Glutamatergic neuron (in vitro differentiated cells): ENCODE data around the gene SULT1A1. TPM values are rescaled to one million over a fixed set of nuclear protein-coding genes. Genes with fewer than 3 reads are reported as not detected.
"Not testable (repeated sequence)": the region's sequence is repeated elsewhere in the genome, so short reads cannot be mapped to it uniquely, and the experiment has no call there.

Experiments
- DNase-seq: peaks from one replicate; pipeline ENCODE4 v3.0.0; 2022
- H3K27ac Mint-ChIP-seq: one replicate; pipeline ENCODE4 v1.8.0; 2020; ENCODE audit warnings: mild to moderate bottlenecking, mixed read lengths, inconsistent platforms; ENCODE audit not compliant: unreplicated experiment
- H3K27me3 Mint-ChIP-seq: one replicate; pipeline ENCODE4 v1.8.0; 2020; ENCODE audit warnings: mild to moderate bottlenecking, moderate library complexity, mixed read lengths, inconsistent platforms; ENCODE audit not compliant: unreplicated experiment
- H3K36me3 Mint-ChIP-seq: one replicate; pipeline ENCODE4 v1.8.0; 2020; ENCODE audit warnings: mild to moderate bottlenecking, mixed read lengths, inconsistent platforms; ENCODE audit not compliant: unreplicated experiment
- H3K4me1 Mint-ChIP-seq: one replicate; pipeline ENCODE4 v1.8.0; 2020; ENCODE audit warnings: mild to moderate bottlenecking, low read depth, mixed read lengths, inconsistent platforms; ENCODE audit not compliant: unreplicated experiment
- H3K4me3 Mint-ChIP-seq: one replicate; pipeline ENCODE4 v1.8.0; 2020; ENCODE audit warnings: mild to moderate bottlenecking, mixed read lengths, inconsistent platforms; ENCODE audit not compliant: unreplicated experiment
- H3K9me3 Mint-ChIP-seq: one replicate; pipeline ENCODE4 v1.8.0; 2020; ENCODE audit warnings: mild to moderate bottlenecking, moderate library complexity, mixed read lengths, inconsistent platforms; ENCODE audit not compliant: unreplicated experiment
- total RNA-seq: library from RNA; stranded (reverse); fragmentation: NEBNext Ultra II Directional; extraction: Animal tissue kit (Norgen Biotek cat#: 25700); gene quantifications from one replicate; pipeline ENCODE4 v1.2.1, GENCODE V29; 2021; ENCODE audit not compliant: unreplicated experiment
- TF ChIP-seq, protein P1 (sequence below): fragments of 200-600 bp; sonication (generic); IDR thresholded peaks from one replicate; pipeline ENCODE4 v1.5.0; 2021; ENCODE audit not compliant: partially characterized antibody, unreplicated experiment

SULT1A1 gene
- total RNA-seq, 1 donor from 2014 or later: 0.54 TPM

DNA sequence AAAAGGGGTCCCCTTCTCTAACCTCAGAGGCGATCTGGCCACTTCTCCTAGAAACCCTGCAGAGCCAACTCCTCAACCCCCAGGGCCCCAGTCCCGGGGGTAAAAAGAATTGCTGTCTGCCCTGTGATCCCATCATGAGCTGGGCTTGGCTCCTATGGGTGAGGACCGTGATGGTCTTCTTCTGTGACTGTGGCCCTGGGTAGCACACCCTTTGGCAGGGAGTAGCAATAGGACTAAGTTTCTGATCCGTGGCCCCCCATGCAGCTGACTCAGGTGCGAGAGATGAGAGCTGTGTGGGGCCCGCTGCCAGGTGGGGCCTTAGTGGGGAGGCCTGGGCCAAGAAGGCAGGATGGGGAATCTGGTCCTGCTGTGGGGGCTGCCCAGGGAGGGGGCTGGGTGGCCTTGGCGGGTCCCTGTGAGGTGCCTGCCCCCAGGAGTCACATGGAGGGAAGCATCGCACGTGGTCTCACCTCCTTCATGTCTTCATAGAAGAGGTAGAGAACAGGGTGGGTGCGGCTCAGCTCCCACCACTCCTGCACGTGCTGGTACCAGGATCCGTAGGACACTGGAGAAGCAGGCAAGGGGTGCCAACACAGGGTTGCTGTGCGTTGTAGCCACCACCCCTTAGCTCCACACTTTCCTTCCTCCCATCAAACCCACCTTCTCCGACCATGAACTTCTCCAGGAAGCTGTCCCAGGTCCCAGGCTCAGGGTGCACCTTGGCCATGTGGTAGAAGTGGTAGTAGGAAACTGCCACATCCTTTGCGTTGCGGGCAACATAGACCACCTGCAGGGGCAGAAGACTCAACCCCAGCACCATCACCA lies 3.3 kb downstream of the SULT1A1 start:
- no peaks in the 10 kb centered on the region for H3K4me1 Mint-ChIP-seq
- DNase-seq: no peak
- no peak overlapping the region for H3K27ac Mint-ChIP-seq
- H3K36me3 Mint-ChIP-seq: no peaks in the 10 kb centered on the region
- H3K27me3 Mint-ChIP-seq: peaks cover 2% of the 10 kb centered on the region
- H3K4me3 Mint-ChIP-seq: no peak overlapping the region
- TF ChIP-seq, protein P1, sequence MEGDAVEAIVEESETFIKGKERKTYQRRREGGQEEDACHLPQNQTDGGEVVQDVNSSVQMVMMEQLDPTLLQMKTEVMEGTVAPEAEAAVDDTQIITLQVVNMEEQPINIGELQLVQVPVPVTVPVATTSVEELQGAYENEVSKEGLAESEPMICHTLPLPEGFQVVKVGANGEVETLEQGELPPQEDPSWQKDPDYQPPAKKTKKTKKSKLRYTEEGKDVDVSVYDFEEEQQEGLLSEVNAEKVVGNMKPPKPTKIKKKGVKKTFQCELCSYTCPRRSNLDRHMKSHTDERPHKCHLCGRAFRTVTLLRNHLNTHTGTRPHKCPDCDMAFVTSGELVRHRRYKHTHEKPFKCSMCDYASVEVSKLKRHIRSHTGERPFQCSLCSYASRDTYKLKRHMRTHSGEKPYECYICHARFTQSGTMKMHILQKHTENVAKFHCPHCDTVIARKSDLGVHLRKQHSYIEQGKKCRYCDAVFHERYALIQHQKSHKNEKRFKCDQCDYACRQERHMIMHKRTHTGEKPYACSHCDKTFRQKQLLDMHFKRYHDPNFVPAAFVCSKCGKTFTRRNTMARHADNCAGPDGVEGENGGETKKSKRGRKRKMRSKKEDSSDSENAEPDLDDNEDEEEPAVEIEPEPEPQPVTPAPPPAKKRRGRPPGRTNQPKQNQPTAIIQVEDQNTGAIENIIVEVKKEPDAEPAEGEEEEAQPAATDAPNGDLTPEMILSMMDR: no peak
- H3K9me3 Mint-ChIP-seq: peaks cover 3% of the 10 kb centered on the region

DNA sequence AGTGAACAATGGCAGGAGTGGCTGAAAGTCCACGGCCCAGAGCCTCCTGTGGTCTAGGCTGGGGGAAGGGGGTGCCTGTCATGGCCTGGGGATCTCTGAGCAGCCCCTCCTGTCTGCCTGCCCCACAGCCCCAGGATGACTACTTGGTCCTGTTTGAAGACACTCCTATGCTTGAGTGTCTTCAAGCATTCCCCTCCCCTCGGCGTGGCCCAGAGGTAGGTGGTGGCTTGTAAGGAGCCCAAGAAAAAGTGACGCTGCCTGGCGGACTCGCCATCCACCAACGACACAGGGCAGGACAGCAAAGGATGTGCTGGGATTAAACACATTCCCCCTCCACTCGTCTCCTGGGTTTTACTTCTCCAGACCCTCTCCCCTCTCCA lies 5.7 kb downstream of the SULT1A1 start:
- TF ChIP-seq, protein P1: no peak
- Mint-ChIP-seq H3K36me3 (no peaks in the 10 kb centered on the region), H3K4me3 (no peak overlapping the region), H3K9me3 (peaks cover 3% of the 10 kb centered on the region), H3K4me1 (no peaks in the 10 kb centered on the region), H3K27me3 (no peaks in the 10 kb centered on the region), H3K27ac (no peak overlapping the region)
- no peak for DNase-seq

DNA sequence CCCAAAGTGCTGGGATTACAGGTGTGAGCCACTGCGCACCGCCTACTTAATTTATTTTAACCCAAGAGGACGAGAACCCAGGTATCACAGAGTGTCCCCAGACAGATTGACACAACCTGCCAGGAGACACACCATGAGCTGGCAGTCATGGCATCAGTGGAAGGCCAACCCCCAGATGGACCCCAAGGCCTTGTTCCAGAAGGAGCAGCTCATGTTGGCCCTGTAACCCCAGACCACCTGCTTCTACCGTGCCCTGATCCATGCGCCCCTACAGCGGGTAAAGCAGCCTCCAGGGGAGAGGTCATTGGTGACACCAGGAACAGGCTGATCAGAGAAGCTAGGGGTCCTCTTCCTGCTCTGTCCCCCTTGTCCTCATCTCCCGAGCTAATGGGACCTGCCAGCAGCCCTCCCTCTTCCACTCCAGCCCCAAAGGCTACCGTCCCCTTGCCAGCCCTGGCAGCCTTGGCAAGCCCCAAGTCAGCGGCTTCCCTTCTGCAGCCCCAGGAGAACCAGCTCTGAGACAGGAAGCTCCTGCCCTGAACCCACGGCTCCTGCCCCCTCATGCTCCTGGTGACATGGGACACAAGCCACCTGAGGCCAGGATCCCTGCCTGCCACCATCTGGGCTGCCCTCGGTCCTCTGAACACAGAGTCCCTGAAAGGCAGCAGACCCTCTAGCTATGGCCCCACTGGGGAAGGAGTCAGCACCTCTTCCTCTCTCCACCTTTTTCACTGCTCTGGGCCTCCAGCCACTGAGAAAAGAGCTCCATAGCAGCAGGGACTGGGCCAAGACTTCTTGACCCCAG lies 6.3 kb downstream of the SULT1A1 start:
- Mint-ChIP-seq H3K27me3 (no peaks in the 10 kb centered on the region), H3K36me3 (no peaks in the 10 kb centered on the region), H3K4me1 (no peaks in the 10 kb centered on the region), H3K27ac (no peak overlapping the region), H3K9me3 (peaks cover 3% of the 10 kb centered on the region), H3K4me3 (no peak overlapping the region)
- no peak for DNase-seq
- TF ChIP-seq, protein P1: no peak

DNA sequence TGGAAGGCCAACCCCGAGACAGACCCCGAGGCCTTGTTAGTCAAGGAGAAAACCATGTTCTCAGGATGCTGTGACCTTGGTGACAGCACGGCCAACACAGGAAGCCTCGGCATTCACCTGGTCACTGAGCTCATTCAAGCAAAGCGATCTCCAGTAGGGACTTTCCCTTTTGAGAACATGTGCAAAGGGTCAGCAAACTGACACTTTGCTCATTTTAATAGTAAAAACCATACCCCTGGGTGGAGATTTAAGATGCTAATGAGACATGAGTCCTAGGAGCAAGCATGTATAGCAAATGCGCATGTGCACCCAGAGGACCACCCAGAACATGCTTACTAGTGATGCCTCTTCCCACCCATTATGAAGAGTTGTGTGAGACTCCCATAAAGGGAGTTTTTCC lies 7.3 kb downstream of the SULT1A1 start:
- TF ChIP-seq, protein P1: no peak
- peaks cover 2% of the 10 kb centered on the region for H3K9me3 Mint-ChIP-seq
- no peak overlapping the region for H3K27ac Mint-ChIP-seq
- no peaks in the 10 kb centered on the region for H3K36me3 Mint-ChIP-seq
- no peak overlapping the region for H3K4me3 Mint-ChIP-seq
- peaks cover 2% of the 10 kb centered on the region for H3K27me3 Mint-ChIP-seq
- no peak for DNase-seq
- no peaks in the 10 kb centered on the region for H3K4me1 Mint-ChIP-seq

DNA sequence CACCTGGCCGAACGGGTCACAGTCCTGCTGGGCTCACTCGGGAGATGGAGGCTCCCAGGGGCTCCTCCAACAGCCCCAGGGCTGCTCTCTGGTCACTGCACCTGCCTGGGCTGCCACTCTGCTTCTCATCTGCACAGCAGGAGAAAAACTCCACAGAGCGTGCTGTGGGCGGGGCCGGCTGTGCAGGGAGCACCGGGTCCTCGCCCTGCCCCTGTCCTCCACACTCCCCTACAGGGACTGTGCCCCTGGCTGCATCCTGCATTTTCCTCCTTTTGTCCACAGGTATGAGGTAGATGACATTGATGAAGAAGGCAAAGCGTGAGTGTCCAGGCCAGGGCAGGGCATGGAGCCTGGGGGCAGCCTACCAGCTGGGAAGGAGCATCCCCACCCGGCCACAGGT lies 7.8 kb downstream of the SULT1A1 start:
- not testable (repeated sequence) for H3K27me3 Mint-ChIP-seq, H3K27ac Mint-ChIP-seq, H3K4me3 Mint-ChIP-seq, DNase-seq, H3K4me1 Mint-ChIP-seq, H3K36me3 Mint-ChIP-seq, H3K9me3 Mint-ChIP-seq

DNA sequence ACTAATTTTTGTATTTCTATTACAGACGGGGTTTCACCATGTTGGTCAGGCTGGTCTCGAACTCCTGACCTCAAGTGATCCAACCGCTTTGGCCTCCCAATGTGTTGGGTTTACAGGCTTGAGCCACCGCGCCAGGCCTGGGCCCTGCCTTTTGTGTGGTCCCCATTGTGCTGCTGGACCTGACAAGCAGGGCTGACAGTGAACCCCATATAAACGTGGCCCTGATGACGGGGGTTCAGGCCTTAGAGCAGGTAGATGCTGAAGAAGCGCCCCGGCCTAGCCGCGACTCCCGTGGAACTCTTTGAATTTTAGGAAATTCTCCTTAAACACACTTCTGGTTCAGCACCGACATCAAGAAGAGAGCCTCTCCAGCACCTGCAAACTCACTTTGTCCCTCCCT lies 8.3 kb downstream of the SULT1A1 start:
- not testable (repeated sequence) for H3K4me3 Mint-ChIP-seq, H3K27me3 Mint-ChIP-seq, H3K4me1 Mint-ChIP-seq, H3K9me3 Mint-ChIP-seq, H3K27ac Mint-ChIP-seq, H3K36me3 Mint-ChIP-seq, DNase-seq

DNA sequence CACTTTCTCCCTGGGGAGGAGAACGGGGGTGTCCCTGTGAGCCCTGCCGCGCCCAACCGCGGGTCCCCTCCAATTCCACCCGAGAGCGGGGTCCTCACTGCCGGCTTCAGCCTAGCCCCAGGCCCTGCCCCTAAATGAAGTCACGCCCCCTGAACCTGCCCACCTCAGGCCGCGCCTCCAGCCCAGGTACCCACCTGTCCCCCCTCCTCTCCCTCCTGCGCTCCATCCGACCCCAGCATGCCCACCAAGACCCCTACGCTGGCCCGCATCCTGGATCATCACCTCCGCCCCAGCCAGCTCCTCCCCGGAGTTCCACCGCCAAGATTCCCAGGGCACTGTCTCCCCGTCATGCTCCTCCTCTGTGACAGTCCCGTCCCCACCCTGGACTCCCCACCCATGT lies 8.9 kb downstream of the SULT1A1 start:
- not testable (repeated sequence) for H3K4me3 Mint-ChIP-seq, H3K27ac Mint-ChIP-seq

DNA sequence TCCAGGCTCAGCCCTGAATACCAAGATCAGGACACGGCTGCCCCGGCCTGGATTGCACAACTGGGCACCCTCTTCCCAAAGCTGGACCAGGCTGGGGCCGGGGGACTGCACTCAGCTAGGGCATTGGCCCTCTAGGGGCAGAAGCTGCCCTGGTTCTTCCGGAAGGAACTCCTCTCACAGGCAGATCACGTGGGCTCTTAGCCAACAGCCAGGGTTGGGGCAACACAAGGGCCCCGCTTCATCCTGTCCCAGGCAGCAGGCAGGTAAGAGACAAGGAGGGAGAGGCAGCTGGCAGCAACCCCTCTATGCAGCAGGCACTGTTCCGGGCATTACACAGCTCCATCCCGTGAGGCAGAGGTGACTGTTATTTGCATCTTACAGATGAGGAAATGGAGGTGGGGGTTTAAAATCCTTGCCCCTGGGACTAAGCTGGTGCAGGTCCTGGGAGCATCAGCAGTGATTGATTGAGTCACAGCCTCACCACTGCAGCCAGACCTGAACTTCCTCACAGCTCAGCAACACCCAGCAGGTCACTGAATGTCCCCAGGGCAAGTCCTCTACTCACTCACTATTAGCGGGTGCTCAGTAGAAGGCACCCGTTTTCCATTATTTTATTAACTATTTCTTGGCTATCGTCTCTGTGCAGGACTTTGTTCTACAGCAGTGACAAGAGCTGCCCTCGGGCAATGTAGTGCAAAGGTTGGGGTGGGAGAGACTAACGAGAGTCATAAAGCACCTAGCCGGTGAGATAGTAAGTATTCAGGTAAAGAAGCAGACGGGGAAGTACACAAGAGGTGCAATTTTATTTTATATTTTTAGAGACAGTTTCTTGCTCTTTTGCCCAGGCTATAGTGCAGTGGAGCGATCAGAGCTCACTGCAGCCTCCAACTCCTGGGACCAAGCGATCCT lies 10.2 kb downstream of the SULT1A1 start:
- H3K9me3 Mint-ChIP-seq, DNase-seq, H3K36me3 Mint-ChIP-seq, H3K27ac Mint-ChIP-seq, H3K4me3 Mint-ChIP-seq, H3K27me3 Mint-ChIP-seq, H3K4me1 Mint-ChIP-seq: not testable (repeated sequence)

More for the DNA sequence above, 8.9 kb downstream of the SULT1A1 start:
- H3K36me3 Mint-ChIP-seq, H3K27me3 Mint-ChIP-seq, DNase-seq, H3K4me1 Mint-ChIP-seq, H3K9me3 Mint-ChIP-seq: not testable (repeated sequence)
